GM18861 (cell line): ENCODE data around the gene POLR1G.

Experiments used
- ATAC-seq: cut with Tn5 transposase; IDR thresholded peaks from one replicate; pipeline ENCODE4 v1.9.1; 2021; ENCODE audit not compliant: unreplicated experiment

POLR1G gene

DNA sequence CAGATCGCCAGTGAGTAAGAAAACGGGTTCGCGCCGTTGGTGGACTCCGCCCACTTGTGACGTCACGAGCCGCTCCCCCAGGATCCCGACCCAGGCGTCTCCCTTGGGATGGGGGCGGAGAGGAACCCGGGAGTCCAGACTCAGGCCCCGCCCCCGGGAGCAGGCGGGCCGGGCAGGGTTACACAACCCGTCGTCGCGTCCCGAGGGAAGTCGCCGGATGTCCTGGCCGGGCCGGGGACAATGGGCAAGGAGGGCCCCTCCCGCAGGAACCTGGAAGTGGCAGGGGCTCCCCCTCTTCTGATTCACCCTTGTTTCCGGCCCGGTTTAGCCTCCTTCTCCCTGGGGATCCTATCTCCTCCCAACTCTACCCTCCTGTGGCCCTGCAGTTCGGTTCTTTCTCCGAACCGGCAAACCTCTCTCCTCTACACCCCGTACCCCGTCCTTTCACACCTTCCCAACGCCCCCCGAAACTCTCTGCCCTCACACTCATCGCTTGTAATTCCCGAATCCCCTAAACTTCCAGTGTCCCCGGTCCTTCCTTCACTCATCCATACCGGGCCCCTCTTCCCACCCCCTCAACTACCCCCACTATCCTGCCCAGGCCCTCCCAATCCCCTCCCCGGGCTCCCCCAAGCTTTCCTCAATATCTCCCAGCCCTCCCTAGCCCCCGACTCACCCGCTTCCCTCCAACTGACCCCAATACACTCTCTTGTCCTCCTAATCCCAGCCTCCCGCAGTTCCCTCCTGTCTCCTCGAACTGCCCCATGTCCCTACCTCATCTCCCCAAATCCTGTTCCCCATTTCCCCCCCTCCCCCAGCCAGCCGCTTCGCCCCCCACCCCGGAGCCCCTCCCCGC, 37.2 kb downstream of the POLR1G start:
- ATAC-seq = no peak

DNA sequence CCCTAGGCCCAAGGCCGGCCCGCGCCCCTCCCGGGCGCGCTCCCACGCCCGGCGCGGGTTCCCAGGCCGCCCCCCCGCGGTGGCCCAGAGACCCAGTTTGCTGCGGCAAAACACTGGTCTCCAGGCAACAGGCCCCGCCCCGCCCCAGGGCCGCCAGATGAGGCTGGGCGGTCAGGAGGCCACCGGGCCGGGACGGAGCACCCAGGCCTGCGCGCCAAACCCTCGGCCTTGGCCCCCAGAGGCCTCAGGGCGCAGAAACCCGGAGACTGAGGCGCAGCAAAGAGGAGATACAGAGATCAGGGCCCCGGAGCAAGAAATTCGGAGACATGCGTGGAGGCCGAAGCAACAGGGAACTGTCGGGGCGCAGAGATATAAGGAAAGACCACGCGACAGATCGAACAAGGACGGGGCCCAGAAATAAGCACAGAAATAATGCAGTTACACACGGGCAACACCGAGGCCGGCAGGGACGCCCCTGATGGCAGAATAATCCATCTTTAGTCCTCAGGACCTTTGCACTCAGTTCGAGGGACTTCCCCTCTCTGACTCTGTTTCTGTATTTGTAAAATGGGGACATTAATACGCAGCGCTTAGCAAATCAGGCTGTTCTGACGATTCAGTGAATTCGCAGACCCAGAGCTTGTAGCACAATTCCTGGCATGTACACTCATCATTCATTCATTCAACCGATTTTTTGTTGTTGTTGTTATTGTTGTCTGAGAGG, 38.0 kb downstream of the POLR1G start:
- peak; percentile 43 for ATAC-seq

DNA sequence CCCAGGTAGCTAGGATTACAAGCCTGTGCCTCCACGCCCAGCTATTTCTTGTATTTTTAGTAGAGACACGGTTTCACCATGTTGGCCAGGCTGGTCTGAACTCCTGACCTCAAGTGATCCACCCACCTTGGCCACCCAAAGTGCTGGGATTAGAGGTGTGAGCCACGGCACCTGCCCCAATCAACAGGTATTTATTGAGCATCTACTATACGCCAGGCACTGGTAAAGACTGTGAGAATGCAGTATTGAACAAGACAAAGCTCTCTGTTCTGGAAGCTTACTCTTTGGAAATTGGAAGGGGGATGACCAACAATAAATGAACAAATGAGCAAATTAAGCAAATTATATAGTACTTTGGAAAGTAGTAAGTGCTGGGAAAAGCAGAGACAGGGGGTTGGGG, 38.7 kb downstream of the POLR1G start:
- no peak for ATAC-seq

DNA sequence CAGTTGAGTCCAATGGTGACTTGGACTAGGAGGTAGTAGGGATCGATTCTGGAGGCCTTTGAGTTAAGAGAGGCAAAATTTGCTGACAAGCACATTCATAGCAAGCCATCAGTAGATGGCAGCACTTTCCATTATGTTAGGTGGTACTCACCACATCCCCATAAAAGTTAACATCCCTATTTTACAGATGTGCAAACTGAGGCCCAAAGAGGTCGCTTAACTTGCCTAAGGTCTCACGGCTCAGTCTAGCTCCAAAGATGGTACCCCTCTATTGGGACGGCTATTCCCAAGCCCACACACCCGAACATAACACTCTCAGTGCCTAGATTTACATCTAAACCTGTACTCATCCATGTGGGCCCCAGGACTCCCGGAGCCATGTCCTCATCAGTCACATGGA, 39.9 kb downstream of the POLR1G start:
- ATAC-seq = no peak

DNA sequence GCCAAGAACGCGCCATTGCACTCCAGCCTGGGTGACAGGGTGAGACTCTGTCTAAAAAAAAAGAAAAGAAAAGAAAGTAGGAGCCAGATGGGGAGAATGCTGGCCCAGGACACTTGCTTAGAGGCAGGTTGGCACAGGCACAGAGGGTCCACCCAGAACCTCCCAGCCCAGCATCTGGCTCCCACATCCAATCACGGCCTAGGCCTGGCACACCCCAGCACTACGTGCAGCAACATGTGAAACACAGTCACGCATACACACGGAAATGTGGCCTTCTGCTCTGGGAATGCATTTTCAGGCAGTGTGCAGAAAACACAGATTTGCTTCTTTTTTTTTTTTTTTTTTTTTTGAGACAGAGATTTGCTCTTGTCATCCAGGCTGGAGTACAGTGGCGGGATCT, 40.5 kb downstream of the POLR1G start:
- ATAC-seq = no peak

DNA sequence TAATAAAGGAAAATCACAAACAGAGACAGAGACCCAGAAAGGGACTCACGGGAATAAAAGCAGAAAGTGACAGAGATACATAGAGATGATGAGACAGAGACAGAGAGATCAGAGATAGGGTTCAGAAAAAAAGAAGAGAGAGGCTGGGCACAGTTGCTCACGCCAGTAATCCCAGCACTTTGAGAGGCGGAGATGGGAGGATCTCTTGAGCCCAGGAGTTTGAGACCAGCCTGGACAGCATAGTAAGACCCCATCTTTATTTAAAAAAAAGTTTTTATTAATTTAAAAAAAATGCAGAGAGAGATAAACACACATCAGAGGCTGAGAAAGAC, 41.9 kb downstream of the POLR1G start:
- ATAC-seq = no peak

DNA sequence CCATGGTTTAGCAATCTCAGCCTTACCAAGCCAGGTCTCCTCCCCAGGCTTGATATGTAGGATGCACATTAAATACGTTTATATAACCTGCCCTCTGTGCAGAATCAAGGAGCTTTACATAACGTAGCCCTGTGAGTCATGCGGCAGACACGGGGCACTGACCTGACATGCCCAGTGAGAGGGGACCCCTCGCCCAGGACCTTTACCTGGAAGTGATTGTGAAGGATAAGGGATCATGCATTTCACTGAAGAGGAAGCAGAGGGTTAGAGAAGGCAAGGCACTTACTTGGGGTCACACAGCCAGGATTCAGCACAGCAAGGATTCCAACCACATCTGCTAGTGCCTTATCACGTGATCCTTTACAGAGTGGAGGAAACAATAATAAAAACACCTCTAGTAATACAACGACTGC, 42.4 kb downstream of the POLR1G start:
- no peak for ATAC-seq

DNA sequence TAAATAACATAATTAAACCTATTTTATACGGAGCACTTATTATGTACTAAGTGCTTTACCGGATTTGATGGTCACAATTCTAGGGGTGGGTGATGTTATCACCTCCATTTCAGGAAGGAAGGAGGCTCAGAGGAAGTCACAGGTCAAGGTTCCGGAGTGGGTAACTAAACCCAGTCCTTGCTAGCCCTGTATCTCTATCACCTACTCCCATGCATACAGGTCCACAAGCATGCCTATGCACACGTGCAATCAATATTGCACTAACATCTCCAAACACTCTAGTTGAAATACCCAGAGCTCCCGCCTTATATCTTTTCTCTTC, 43.5 kb downstream of the POLR1G start:
- no peak for ATAC-seq

DNA sequence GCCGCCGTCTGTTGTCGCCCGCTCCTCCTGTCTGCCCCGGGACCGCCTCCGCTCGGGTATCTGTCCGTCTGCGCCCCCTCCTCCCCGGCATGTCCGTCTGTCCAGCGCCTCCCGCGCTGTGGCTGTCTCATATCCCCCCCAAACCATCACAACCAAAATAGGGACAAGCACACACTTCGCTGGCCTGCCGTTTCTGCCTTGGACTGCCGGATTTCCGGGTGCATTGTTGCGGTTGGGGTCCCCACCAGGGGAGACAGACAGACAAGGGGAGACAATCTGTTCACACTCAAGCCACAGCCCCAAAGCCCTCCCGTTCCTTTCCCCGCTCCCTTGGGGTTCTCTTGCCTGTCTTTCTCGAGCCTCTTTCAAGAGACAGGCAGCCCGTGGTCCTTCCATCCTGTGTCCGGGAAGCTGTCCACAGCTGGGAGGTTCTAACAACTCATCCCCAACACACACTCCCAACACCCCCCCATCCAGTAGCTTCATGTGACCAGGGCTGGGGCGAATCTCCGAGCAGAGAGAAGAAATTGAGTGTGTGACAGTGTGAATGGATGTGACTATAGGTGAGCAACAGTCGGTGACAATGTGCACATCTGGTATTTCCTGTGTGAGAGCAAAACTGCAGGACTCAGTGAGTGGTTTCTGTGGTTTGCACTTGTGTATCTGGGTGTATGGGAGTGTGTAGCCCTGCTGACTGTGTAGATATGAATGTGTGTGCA, 44.8 kb downstream of the POLR1G start:
- ATAC-seq = peak; percentile 6

DNA sequence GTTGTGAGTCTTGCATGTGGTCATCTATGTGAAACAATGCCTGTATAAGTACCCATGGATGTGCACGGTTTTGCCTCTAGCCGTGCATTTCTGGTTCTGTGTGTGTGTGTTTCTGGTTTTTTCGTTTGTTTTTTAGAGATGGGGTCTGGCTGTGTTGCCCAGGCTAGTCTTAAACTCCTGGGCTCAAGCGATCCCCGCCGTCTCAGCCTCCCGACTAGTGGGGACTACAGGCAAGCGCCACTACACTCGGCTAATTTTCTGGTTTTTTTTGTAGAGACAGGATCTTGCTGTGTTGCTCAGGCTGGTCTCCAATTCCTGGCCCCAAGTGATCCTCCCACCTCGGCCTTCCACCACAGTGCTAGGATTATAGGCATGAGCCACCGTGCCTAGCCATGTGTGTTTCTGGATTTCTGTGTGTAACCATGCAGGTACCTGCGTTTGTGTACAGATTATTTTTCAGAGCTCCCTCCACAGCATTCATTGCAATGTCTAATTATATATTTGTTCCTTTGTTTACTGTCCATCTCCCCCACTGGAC, 45.5 kb downstream of the POLR1G start:
- ATAC-seq = no peak

DNA sequence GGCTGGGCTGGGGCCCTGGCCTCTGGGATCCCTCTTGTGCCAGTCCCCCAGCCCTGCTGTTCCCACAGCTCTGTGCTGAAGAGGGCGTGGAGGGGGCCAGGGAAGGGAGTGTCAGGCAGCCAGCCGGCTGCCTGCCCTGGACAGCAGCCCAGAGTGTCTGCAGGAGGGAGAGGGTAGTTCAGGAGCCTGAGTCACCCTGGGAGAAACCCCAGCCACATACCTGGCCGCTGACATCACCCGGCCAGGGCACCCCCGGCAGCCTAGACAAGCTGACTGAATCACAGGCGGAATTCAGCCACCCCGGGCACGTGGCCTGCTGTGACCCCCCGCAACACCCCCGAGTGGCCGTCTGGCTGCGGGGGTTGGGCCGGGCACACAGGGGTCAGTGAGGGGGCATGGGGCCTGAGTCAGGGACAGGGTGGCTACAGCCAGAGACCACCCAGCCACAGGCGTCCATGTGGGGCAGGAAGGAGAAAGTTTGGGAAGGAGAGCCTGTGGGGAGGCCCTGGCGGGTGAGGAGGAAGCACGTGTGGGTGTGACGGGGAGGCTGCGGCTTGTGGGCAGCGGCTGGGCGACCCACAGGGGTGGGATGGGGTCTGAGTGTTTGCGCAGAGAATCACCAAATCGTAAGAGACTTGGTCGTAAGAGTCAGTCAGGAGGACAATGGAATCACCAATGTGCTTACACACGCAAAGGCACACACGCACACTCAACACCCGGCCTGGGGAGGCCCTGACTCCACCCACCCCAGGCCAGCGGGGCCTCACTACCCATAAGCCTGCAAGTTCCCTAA, 49.5 kb downstream of the POLR1G start:
- peak; percentile 39 for ATAC-seq

DNA sequence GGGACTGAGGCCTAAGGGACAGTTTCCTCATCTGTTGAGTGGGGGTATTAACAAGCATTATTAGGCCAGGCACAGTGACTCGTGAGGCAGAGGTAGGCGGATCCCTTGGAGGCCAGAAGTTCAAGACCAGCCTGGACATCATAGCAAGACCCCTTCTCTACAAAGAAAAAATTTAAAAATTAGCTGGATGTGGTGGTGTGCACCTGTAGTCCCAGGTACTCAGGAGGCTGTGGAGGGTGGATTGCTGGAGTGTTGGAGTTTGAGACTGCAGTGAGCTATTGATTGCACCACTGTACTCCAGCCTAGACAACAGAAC, 50.0 kb downstream of the POLR1G start:
- ATAC-seq = no peak

DNA sequence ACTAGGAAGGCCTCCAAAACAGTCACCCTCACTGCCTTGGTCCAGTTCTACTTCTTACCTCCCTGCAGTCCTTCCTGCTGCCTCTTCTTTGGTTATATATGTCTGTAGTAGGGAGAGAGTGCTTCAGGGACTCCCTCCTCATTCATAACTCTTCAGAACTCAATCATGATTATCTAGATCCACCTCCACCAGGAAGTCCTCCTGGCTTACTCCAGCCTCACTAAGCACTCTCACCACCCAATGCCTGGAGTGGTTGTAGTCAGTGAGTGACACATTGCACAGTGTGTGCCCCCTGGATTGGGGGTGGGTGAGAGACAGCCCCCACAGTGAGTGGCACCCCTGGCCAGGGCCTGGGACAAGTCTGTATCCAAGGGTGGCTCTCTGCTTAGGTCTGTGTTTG, 51.3 kb downstream of the POLR1G start:
- no peak for ATAC-seq
